CD4-positive, CD25-positive, alpha-beta regulatory T cell (primary cell): Measurements from ENCODE around the gene FAM13A. TPM values are rescaled to one million over a fixed set of nuclear protein-coding genes. Genes with fewer than 3 reads are reported as not detected.
"Not testable (repeated sequence)": the region's sequence is repeated elsewhere in the genome, so short reads cannot be mapped to it uniquely, and the experiment has no call there.

ENCODE experiments used
- ATAC-seq, 2 donors: fragments of 150-1000 bp; cut with Tn5 transposase; one replicate each; pipeline ENCODE4 v1.10.0; 2021; ENCODE audit warnings: low read depth in 2 of 2, moderate number of reproducible peaks in 2 of 2, moderate library complexity in 1 of 2
- DNase-seq, 3 donors: peaks; one replicate each; pipeline versions ENCODE4 v3.0.0 to v3.0.0-alpha.2; 2012 to 2022; ENCODE audit warnings: mixed read lengths in 1 of 3
- H3K27ac ChIP-seq: one replicate; pipeline ENCODE4 v1.7.0; 2013; ENCODE audit warnings: mild to moderate bottlenecking, low read length; ENCODE audit not compliant: insufficient read depth, poor library complexity, severe bottlenecking
- H3K27me3 ChIP-seq: one replicate; pipeline ENCODE4 v1.7.0; 2013; ENCODE audit warnings: low read length; ENCODE audit not compliant: control insufficient read depth, insufficient read depth
- H3K36me3 ChIP-seq: one replicate; pipeline ENCODE4 v1.7.0; 2013; ENCODE audit warnings: mild to moderate bottlenecking, low read length, moderate library complexity; ENCODE audit not compliant: control insufficient read depth, insufficient read depth
- H3K4me1 ChIP-seq: 2 replicates; pipeline ENCODE4 v1.7.0; 2013; ENCODE audit warnings: mild to moderate bottlenecking, low read length; ENCODE audit not compliant: insufficient read depth, control insufficient read depth, poor library complexity, severe bottlenecking
- H3K4me3 ChIP-seq: one replicate; pipeline ENCODE4 v1.7.0; 2013; ENCODE audit warnings: low read depth, mild to moderate bottlenecking, low read length, moderate library complexity
- H3K9me3 ChIP-seq, 2 experiments: 1 replicate in 1 of 2; 2 replicates in 1 of 2; pipeline ENCODE4 v1.7.0; 2013; ENCODE audit warnings: low read length in 2 of 2, mild to moderate bottlenecking in 1 of 2, moderate library complexity in 1 of 2; ENCODE audit not compliant: control insufficient read depth in 2 of 2
- H3K27ac Mint-ChIP-seq, 3 donors: one replicate each; pipeline ENCODE4 v1.8.0; 2020 to 2022; ENCODE audit warnings: mild to moderate bottlenecking in 3 of 3, mixed read lengths in 3 of 3, moderate library complexity in 2 of 3
- H3K27me3 Mint-ChIP-seq: one replicate; pipeline ENCODE4 v1.8.0; 2022; ENCODE audit warnings: mild to moderate bottlenecking, mixed read lengths
- H3K36me3 Mint-ChIP-seq: one replicate; pipeline ENCODE4 v1.8.0; 2020; ENCODE audit warnings: mixed read lengths
- H3K4me1 Mint-ChIP-seq, 4 donors: one replicate each; pipeline ENCODE4 v1.8.0; 2020 to 2022; ENCODE audit warnings: mixed read lengths in 4 of 4, mild to moderate bottlenecking in 1 of 4
- H3K4me3 Mint-ChIP-seq, 4 donors: one replicate each; pipeline ENCODE4 v1.8.0; 2020 to 2022; ENCODE audit warnings: mild to moderate bottlenecking in 4 of 4, mixed read lengths in 4 of 4, moderate library complexity in 3 of 4
- H3K9me3 Mint-ChIP-seq, 7 donors: one replicate each; pipeline ENCODE4 v1.8.0; 2020 to 2022; ENCODE audit warnings: mixed read lengths in 7 of 7, mild to moderate bottlenecking in 3 of 7, moderate library complexity in 2 of 7
- polyA plus RNA-seq, 4 donors: library from polyadenylated mRNA; unstranded; fragments of 300-500 nt; fragmentation: Illumina TruSeq; gene quantifications; one replicate each; pipeline ENCODE4 v1.2.3, GENCODE V29; 2021
- total RNA-seq: library from RNA; stranded (reverse); gene quantifications from one replicate; pipeline ENCODE4 v1.2.3, GENCODE V29; 2022

Gene FAM13A
- total and polyA plus RNA-seq, 5 donors from 2014 or later: 7.8 to 38.4 (median 11.1) TPM

- H3K27me3 Mint-ChIP-seq: no peaks in the 10 kb centered on the region
- Histone ChIP-seq H3K4me1 (no peaks in the 10 kb centered on the region), H3K36me3 (no peaks in the 10 kb centered on the region), H3K4me3 (no peak overlapping the region), H3K9me3 (no peaks in the 10 kb centered on the region), H3K27ac (no peak overlapping the region), H3K27me3 (no peaks in the 10 kb centered on the region)
- ATAC-seq (no peak), DNase-seq (no peak)
- no peaks in the 10 kb centered on the region for H3K9me3 Mint-ChIP-seq
- H3K36me3 Mint-ChIP-seq: peaks cover 3% of the 10 kb centered on the region
- H3K27ac Mint-ChIP-seq: no peak overlapping the region
- H3K4me1 Mint-ChIP-seq: peaks cover 0 to 8% (median 3%) of the 10 kb centered on the region in 4 donors
- H3K4me3 Mint-ChIP-seq: no peak overlapping the region
These were observed 58.1 kb downstream of the FAM13A start for GRCh38 chr4:88998891-88999290.

- peaks cover 3% of the 10 kb centered on the region for H3K36me3 Mint-ChIP-seq
These were observed 59.0 kb downstream of the FAM13A start for GRCh38 chr4:88998001-88998400.

DNA sequence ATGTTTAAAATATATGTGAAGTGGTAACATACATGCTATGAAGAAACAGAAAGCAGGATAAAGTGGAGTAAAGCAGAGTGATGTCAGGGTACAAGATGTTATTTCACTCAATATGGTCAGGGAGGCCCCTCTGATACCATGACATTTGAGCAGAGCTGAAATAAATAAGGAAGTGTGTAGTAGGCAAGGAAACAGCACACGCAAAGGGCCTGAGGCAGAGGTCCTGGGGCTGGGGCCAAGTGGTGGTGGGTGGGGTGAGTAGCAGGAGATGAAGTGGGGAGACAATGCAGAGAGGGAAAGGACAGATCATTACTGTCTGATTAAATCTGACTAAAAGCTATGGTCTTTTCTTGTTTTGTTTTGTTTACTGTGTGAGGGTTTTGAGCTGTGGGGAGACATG, 61.1 kb downstream of the FAM13A start:
- H3K27ac Mint-ChIP-seq: no peak overlapping the region
- no peaks in the 10 kb centered on the region for H3K9me3 Mint-ChIP-seq
- Histone ChIP-seq H3K9me3 (no peaks in the 10 kb centered on the region), H3K4me3 (no peak overlapping the region), H3K27ac (no peak overlapping the region), H3K4me1 (no peaks in the 10 kb centered on the region), H3K27me3 (no peaks in the 10 kb centered on the region), H3K36me3 (no peaks in the 10 kb centered on the region)
- H3K27me3 Mint-ChIP-seq: no peaks in the 10 kb centered on the region
- no peak for ATAC-seq
- H3K4me3 Mint-ChIP-seq: no peak overlapping the region
- peaks cover 0 to 13% (median 6%) of the 10 kb centered on the region in 4 donors for H3K4me1 Mint-ChIP-seq
- no peak for DNase-seq
- H3K36me3 Mint-ChIP-seq: peaks cover 3% of the 10 kb centered on the region

More at GRCh38 chr4:88998001-88998400, 59.0 kb downstream of the FAM13A start:
- no peak overlapping the region for H3K4me3 Mint-ChIP-seq
- DNase-seq (no peak), ATAC-seq (no peak)
- Histone ChIP-seq H3K27me3 (no peaks in the 10 kb centered on the region), H3K36me3 (no peaks in the 10 kb centered on the region), H3K4me3 (no peak overlapping the region), H3K4me1 (no peaks in the 10 kb centered on the region), H3K9me3 (no peaks in the 10 kb centered on the region), H3K27ac (no peak overlapping the region)
- H3K27ac Mint-ChIP-seq: no peak overlapping the region
- no peaks in the 10 kb centered on the region for H3K9me3 Mint-ChIP-seq
- H3K4me1 Mint-ChIP-seq: peaks cover 0 to 8% (median 5%) of the 10 kb centered on the region in 4 donors
- H3K27me3 Mint-ChIP-seq: no peaks in the 10 kb centered on the region

- not testable (repeated sequence) for H3K27ac ChIP-seq, H3K4me1 ChIP-seq, H3K4me1 Mint-ChIP-seq, H3K4me3 Mint-ChIP-seq, H3K27me3 Mint-ChIP-seq, H3K36me3 Mint-ChIP-seq, H3K9me3 Mint-ChIP-seq, H3K27me3 ChIP-seq, ATAC-seq, DNase-seq, H3K4me3 ChIP-seq, H3K9me3 ChIP-seq, H3K27ac Mint-ChIP-seq, H3K36me3 ChIP-seq
These were observed 61.7 kb downstream of the FAM13A start for GRCh38 chr4:88995257-88995656.

GRCh38 chr4:88993246-88993645, 63.7 kb downstream of the FAM13A start:
- H3K9me3 Mint-ChIP-seq: no peaks in the 10 kb centered on the region
- Histone ChIP-seq H3K4me1 (no peaks in the 10 kb centered on the region), H3K36me3 (no peaks in the 10 kb centered on the region), H3K27me3 (no peaks in the 10 kb centered on the region), H3K27ac (no peak overlapping the region), H3K9me3 (no peaks in the 10 kb centered on the region), H3K4me3 (no peak overlapping the region)
- DNase-seq: no peak
- no peak overlapping the region for H3K27ac Mint-ChIP-seq
- H3K4me3 Mint-ChIP-seq: no peak overlapping the region
- H3K27me3 Mint-ChIP-seq: no peaks in the 10 kb centered on the region
- peaks cover 3% of the 10 kb centered on the region for H3K36me3 Mint-ChIP-seq
- ATAC-seq: no peak
- peaks cover 0 to 9% (median 5%) of the 10 kb centered on the region in 4 donors for H3K4me1 Mint-ChIP-seq

GRCh38 chr4:88991746-88992145, 65.2 kb downstream of the FAM13A start:
- Mint-ChIP-seq H3K4me3 (no peak overlapping the region), H3K27me3 (no peaks in the 10 kb centered on the region)

DNA sequence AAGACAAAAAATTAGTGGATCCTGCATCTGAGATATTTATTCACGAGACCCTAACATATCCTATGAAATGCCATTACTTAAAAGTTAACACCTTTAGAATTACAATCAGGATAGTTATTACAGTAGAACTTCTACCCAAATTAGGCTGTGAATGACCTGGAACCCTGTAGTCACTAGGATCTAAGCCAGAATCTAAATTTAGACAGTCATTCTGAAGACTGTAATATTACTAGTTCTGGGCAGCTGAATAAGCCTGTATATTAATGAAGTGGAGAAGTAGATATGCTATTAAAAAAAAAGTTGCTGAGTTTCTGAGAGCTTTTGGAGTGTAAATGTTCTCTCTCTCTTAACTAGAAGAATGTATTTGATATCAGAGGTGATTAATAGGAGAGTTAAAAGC, 67.0 kb downstream of the FAM13A start:
- H3K27ac Mint-ChIP-seq: no peak overlapping the region
- no peaks in the 10 kb centered on the region for H3K9me3 ChIP-seq
- DNase-seq (no peak), ATAC-seq (no peak)
- no peaks in the 10 kb centered on the region for H3K27me3 ChIP-seq
- H3K27me3 Mint-ChIP-seq: no peaks in the 10 kb centered on the region
- H3K4me3 Mint-ChIP-seq: no peak overlapping the region
- H3K9me3 Mint-ChIP-seq: peaks cover 0 to 3% (median 0%) of the 10 kb centered on the region in 7 donors
- no peaks in the 10 kb centered on the region for H3K36me3 Mint-ChIP-seq
- H3K4me1 Mint-ChIP-seq: peaks cover 0 to 9% (median 4%) of the 10 kb centered on the region in 4 donors
- H3K27ac ChIP-seq: no peak overlapping the region
- H3K36me3 ChIP-seq: no peaks in the 10 kb centered on the region
- H3K4me1 ChIP-seq: no peaks in the 10 kb centered on the region
- H3K4me3 ChIP-seq: no peak overlapping the region

More at GRCh38 chr4:88991746-88992145, 65.2 kb downstream of the FAM13A start:
- H3K9me3 Mint-ChIP-seq: peaks cover 0 to 2% (median 0%) of the 10 kb centered on the region in 7 donors
- Histone ChIP-seq H3K4me1 (no peaks in the 10 kb centered on the region), H3K27me3 (no peaks in the 10 kb centered on the region), H3K27ac (no peak overlapping the region), H3K9me3 (no peaks in the 10 kb centered on the region), H3K4me3 (no peak overlapping the region), H3K36me3 (no peaks in the 10 kb centered on the region)
- ATAC-seq (no peak), DNase-seq (no peak)
- peak overlapping the region in 1 of 3 donors; percentile 38 for H3K27ac Mint-ChIP-seq
- no peaks in the 10 kb centered on the region for H3K36me3 Mint-ChIP-seq
- peaks cover 0 to 9% (median 5%) of the 10 kb centered on the region in 4 donors for H3K4me1 Mint-ChIP-seq

- no peak overlapping the region for H3K4me3 Mint-ChIP-seq
- H3K4me1 ChIP-seq: no peaks in the 10 kb centered on the region
- ATAC-seq: no peak
- H3K4me3 ChIP-seq: no peak overlapping the region
- peaks cover 0 to 3% (median 0%) of the 10 kb centered on the region in 7 donors for H3K9me3 Mint-ChIP-seq
- H3K27me3 ChIP-seq: no peaks in the 10 kb centered on the region
- no peak for DNase-seq
- no peak overlapping the region for H3K27ac ChIP-seq
- no peaks in the 10 kb centered on the region for H3K36me3 ChIP-seq
- no peak overlapping the region for H3K27ac Mint-ChIP-seq
- no peaks in the 10 kb centered on the region for H3K36me3 Mint-ChIP-seq
- H3K4me1 Mint-ChIP-seq: no peaks in the 10 kb centered on the region
- H3K9me3 ChIP-seq: no peaks in the 10 kb centered on the region
- H3K27me3 Mint-ChIP-seq: no peaks in the 10 kb centered on the region
These were observed 71.8 kb downstream of the FAM13A start for GRCh38 chr4:88985088-88985773.
